ENCODE data around the gene FAXDC2. TPM values are rescaled to one million over a fixed set of nuclear protein-coding genes. Genes with fewer than 3 reads are reported as not detected.

FAXDC2 gene
- total and polyA plus RNA-seq, 2 of the 13 experiments (the other 11 are each of a cell fraction or from before 2014, with no cell fraction given), result 4.7 to 58.8 TPM

DNA sequence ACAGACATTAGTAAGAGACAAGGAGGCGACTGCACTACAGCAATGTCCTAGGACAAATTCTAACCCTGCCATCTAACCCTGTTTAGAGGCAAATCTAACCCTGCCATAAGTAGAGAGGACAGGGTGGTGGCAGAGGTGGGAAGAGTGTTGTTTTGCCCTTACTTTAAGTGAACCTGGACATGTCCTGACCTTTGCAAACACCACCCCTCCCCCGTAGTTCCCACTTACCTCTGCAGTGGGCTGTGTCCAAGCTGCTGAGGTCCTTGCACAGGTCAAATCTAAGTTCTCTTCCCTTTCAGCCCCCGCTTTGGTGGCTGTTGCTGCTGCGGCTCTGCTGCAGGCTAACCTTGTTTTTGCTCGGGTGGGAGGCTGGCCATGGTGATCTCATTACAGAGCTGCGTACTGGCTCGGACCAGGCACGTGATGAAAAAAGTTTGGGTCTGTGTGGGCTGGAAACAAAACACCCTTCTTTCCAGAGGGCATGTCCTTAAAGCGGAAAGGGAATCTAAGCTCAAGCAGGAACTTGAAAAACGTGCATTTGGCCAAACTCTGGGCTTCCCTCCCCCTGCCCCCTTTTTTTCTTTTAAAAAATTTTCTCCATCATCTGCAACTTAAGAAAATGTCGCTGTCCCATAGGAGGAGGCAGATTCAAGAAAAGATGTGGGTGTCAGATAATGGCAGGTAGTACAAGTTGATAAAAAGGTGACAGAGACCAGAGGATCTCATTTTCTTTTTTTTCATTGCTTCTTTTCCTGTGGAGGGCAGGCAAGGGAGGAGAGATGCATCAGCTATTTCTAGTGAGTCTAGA lies at the start of gene FAXDC2 (continued):
- TF ChIP-seq POLR2AphosphoS5 (IDR thresholded peaks at IDR 0.05; ENCODE audit: low read depth, low read length), result peak; percentile 71; the same call in 1 of the 2 replicates
- TF ChIP-seq NFIB (CRISPR knock-in tag; IDR thresholded peaks at IDR 0.05; ENCODE audit: borderline replicate concordance), result no peak
- TF ChIP-seq MBD4 (IDR thresholded peaks at IDR 0.05; ENCODE audit: borderline replicate concordance, low read length), result no peak
- TF ChIP-seq ZNF333 (CRISPR knock-in tag; IDR thresholded peaks at IDR 0.05; ENCODE audit: borderline replicate concordance), result no peak
- TF ChIP-seq, protein P1, sequence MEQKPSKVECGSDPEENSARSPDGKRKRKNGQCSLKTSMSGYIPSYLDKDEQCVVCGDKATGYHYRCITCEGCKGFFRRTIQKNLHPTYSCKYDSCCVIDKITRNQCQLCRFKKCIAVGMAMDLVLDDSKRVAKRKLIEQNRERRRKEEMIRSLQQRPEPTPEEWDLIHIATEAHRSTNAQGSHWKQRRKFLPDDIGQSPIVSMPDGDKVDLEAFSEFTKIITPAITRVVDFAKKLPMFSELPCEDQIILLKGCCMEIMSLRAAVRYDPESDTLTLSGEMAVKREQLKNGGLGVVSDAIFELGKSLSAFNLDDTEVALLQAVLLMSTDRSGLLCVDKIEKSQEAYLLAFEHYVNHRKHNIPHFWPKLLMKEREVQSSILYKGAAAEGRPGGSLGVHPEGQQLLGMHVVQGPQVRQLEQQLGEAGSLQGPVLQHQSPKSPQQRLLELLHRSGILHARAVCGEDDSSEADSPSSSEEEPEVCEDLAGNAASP (CRISPR knock-in tag; IDR thresholded peaks at IDR 0.05; ENCODE audit: borderline replicate concordance), result peak; percentile 82; the same call in 1 of the 2 replicates
- no peak for TF ChIP-seq KLF11 (CRISPR knock-in tag; IDR thresholded peaks at IDR 0.05)
- TF ChIP-seq, protein P2, sequence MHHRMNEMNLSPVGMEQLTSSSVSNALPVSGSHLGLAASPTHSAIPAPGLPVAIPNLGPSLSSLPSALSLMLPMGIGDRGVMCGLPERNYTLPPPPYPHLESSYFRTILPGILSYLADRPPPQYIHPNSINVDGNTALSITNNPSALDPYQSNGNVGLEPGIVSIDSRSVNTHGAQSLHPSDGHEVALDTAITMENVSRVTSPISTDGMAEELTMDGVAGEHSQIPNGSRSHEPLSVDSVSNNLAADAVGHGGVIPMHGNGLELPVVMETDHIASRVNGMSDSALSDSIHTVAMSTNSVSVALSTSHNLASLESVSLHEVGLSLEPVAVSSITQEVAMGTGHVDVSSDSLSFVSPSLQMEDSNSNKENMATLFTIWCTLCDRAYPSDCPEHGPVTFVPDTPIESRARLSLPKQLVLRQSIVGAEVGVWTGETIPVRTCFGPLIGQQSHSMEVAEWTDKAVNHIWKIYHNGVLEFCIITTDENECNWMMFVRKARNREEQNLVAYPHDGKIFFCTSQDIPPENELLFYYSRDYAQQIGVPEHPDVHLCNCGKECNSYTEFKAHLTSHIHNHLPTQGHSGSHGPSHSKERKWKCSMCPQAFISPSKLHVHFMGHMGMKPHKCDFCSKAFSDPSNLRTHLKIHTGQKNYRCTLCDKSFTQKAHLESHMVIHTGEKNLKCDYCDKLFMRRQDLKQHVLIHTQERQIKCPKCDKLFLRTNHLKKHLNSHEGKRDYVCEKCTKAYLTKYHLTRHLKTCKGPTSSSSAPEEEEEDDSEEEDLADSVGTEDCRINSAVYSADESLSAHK (CRISPR knock-in tag; IDR thresholded peaks at IDR 0.05; ENCODE audit: borderline replicate concordance), result no peak
- TF ChIP-seq, protein P3, sequence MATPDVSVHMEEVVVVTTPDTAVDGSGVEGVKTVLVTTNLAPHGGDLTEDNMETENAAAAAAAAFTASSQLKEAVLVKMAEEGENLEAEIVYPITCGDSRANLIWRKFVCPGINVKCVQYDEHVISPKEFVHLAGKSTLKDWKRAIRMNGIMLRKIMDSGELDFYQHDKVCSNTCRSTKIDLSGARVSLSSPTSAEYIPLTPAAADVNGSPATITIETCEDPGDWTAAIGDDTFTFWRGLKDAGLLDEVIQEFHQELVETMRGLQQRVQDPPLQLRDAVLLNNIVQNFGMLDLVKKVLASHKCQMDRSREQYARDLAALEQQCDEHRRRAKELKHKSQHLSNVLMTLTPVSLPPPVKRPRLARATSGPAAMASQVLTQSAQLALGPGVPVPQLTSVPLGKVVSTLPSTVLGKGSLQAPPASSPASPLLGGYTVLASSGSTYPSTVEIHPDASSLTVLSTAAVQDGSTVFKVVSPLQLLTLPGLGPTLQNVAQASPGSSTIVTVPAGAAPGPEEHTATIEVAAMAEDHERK (CRISPR knock-in tag; IDR thresholded peaks at IDR 0.05; ENCODE audit: low read depth), result no peak
- TF ChIP-seq, protein P4, sequence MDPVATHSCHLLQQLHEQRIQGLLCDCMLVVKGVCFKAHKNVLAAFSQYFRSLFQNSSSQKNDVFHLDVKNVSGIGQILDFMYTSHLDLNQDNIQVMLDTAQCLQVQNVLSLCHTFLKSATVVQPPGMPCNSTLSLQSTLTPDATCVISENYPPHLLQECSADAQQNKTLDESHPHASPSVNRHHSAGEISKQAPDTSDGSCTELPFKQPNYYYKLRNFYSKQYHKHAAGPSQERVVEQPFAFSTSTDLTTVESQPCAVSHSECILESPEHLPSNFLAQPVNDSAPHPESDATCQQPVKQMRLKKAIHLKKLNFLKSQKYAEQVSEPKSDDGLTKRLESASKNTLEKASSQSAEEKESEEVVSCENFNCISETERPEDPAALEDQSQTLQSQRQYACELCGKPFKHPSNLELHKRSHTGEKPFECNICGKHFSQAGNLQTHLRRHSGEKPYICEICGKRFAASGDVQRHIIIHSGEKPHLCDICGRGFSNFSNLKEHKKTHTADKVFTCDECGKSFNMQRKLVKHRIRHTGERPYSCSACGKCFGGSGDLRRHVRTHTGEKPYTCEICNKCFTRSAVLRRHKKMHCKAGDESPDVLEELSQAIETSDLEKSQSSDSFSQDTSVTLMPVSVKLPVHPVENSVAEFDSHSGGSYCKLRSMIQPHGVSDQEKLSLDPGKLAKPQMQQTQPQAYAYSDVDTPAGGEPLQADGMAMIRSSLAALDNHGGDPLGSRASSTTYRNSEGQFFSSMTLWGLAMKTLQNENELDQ (CRISPR knock-in tag; IDR thresholded peaks at IDR 0.05; ENCODE audit: borderline replicate concordance), result no peak
- TF ChIP-seq, protein P5, sequence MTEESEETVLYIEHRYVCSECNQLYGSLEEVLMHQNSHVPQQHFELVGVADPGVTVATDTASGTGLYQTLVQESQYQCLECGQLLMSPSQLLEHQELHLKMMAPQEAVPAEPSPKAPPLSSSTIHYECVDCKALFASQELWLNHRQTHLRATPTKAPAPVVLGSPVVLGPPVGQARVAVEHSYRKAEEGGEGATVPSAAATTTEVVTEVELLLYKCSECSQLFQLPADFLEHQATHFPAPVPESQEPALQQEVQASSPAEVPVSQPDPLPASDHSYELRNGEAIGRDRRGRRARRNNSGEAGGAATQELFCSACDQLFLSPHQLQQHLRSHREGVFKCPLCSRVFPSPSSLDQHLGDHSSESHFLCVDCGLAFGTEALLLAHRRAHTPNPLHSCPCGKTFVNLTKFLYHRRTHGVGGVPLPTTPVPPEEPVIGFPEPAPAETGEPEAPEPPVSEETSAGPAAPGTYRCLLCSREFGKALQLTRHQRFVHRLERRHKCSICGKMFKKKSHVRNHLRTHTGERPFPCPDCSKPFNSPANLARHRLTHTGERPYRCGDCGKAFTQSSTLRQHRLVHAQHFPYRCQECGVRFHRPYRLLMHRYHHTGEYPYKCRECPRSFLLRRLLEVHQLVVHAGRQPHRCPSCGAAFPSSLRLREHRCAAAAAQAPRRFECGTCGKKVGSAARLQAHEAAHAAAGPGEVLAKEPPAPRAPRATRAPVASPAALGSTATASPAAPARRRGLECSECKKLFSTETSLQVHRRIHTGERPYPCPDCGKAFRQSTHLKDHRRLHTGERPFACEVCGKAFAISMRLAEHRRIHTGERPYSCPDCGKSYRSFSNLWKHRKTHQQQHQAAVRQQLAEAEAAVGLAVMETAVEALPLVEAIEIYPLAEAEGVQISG (CRISPR knock-in tag; IDR thresholded peaks at IDR 0.05), result peak; percentile 61
- peak; percentile 74 for TF ChIP-seq ZNF883 (CRISPR knock-in tag; IDR thresholded peaks at IDR 0.05; ENCODE audit: not compliant biosample characterization)
- TF ChIP-seq ZNF501 (CRISPR knock-in tag; IDR thresholded peaks at IDR 0.05), result peak; percentile 63
- peak; percentile 61; the same call in 1 of the 2 replicates for TF ChIP-seq PHF21A (CRISPR knock-in tag; IDR thresholded peaks at IDR 0.05)
- TF ChIP-seq, protein P6, sequence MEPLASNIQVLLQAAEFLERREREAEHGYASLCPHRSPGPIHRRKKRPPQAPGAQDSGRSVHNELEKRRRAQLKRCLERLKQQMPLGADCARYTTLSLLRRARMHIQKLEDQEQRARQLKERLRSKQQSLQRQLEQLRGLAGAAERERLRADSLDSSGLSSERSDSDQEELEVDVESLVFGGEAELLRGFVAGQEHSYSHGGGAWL (CRISPR knock-in tag; IDR thresholded peaks at IDR 0.05), result no peak
- TF ChIP-seq, protein P7, sequence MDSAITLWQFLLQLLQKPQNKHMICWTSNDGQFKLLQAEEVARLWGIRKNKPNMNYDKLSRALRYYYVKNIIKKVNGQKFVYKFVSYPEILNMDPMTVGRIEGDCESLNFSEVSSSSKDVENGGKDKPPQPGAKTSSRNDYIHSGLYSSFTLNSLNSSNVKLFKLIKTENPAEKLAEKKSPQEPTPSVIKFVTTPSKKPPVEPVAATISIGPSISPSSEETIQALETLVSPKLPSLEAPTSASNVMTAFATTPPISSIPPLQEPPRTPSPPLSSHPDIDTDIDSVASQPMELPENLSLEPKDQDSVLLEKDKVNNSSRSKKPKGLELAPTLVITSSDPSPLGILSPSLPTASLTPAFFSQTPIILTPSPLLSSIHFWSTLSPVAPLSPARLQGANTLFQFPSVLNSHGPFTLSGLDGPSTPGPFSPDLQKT (CRISPR knock-in tag; IDR thresholded peaks at IDR 0.05; ENCODE audit: borderline replicate concordance), result no peak

Data from HepG2 (cell line).